ENCODE data around the gene FOXG1. TPM values are rescaled to one million over a fixed set of nuclear protein-coding genes. Genes with fewer than 3 reads are reported as not detected.
A peak's percentile ranks its signal among the peaks of the same experiment; 100 is the strongest.

The FOXG1 gene
- total and polyA plus RNA-seq, 2 of the 4 experiments (the other 2 are of a cell fraction), result not detected

DNA sequence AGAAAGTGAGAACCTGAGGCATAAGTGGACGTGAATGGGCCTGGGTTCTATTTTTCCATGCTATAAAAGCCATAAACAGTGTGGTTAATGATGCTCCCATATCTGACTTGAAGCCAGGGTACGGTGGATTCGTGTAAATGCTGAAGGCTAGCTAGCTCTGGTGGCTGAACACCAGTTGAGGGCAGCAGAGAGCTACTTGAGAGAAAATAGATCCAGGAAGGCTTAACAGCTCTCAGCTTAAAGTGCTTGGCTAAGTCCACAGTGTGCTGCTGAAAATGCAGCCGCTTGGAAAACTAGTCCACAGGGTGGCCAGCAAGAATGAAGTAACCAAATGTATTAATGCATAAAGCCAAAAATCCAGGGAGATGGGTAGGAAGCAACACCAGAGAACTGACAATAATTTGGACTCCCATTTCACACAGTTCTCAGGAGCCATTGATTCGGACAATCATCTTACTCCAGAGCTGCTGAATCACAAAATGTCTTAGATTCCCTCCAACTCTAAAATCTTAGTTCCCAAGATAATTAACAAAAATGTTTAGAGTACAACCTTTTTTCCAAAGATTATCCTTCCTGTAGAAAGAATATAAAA is 15.0 kb upstream of the FOXG1 start:
- Histone ChIP-seq H3K27me3 (ENCODE audit: control insufficient read depth, insufficient read depth, low read length) (peaks cover 21% of the 10 kb centered on the region), H3K79me1 (ENCODE audit: low read depth in 1 of 2, low read length in 2 of 2) (no peaks in the 10 kb centered on the region), H4K5ac (ENCODE audit: low read depth, low read length) (no peak overlapping the region), H2AK5ac (ENCODE audit: low read depth, low read length) (no peak overlapping the region), H3K56ac (ENCODE audit: extremely low read depth, insufficient read depth, low read length) (no peak overlapping the region), H4K20me1 (ENCODE audit: insufficient read depth, low read length) (no peaks in the 10 kb centered on the region), H3K18ac (ENCODE audit: low read depth, low read length) (no peak overlapping the region), H3K4me2 (ENCODE audit: low read depth, low read length) (no peak overlapping the region), H3K4me3 (ENCODE audit: insufficient read depth, low read depth, low read length) (no peak overlapping the region), H4K91ac (ENCODE audit: insufficient read depth, low read depth, low read length) (no peak overlapping the region), H3K14ac (replicated peaks; ENCODE audit: low read depth, low read length) (no peak overlapping the region), H3K36me3 (ENCODE audit: control insufficient read depth, insufficient read depth, low read length) (no peaks in the 10 kb centered on the region), H2BK120ac (ENCODE audit: low read depth, low read length) (no peak overlapping the region), H3K9me1 (ENCODE audit: insufficient read depth, low read length) (no peaks in the 10 kb centered on the region), H2BK20ac (ENCODE audit: low read depth, low read length) (no peak overlapping the region), H4K8ac (ENCODE audit: low read depth in 2 of 2, low read length in 2 of 2) (no peak overlapping the region), H3K9ac (ENCODE audit: low read depth, low read length) (no peak overlapping the region), H3K23ac (ENCODE audit: low read depth, low read length) (no peak overlapping the region), H3K27ac (ENCODE audit: insufficient read depth, low read length) (no peak overlapping the region), H2AFZ (replicated peaks; ENCODE audit: low read length, poor library complexity) (no peak overlapping the region), H3K4ac (ENCODE audit: low read depth, low read length) (no peak overlapping the region), H2BK5ac (ENCODE audit: low read depth, low read length, poor library complexity, severe bottlenecking) (no peak overlapping the region), H2BK15ac (ENCODE audit: low read depth, low read length) (no peak overlapping the region), H3K9me3 (ENCODE audit: control insufficient read depth, insufficient read depth, low read length) (no peaks in the 10 kb centered on the region), H3K4me1 (ENCODE audit: control insufficient read depth, insufficient read depth, low read length) (no peaks in the 10 kb centered on the region), H2AK9ac (replicated peaks; ENCODE audit: low read depth, low read length, poor library complexity) (no peak overlapping the region)
- intact Hi-C loops (cut with micrococcal nuclease) (loop anchor here (5.0 to 10.0 kb wide), 2 partner anchors 266 to 1173 kb away; partner anchors contain the start of gene PRKD1), in situ Hi-C loops (cut with MboI; ENCODE audit: low sequenced_read_pairs) (loop anchor here (10.0 to 25.0 kb wide), 2 partner anchors 1261 to 1463 kb away; no protein-coding TSS in a partner anchor), dilution Hi-C loops (cut with HindIII; ENCODE audit: low sequenced_read_pairs, unreplicated experiment) (loop anchor here (10.0 kb wide), 1 partner anchor 783 kb away; no protein-coding TSS in a partner anchor)
- peak; percentile 49 for DNase-seq
- ChIA-PET CTCF (interaction anchor here (0.8 to 1.3 kb wide), 3 partner anchors 10 to 1519 kb away, joined by 3 to 6 read pairs (median 3); no protein-coding TSS in a partner anchor), POLR2A (ENCODE audit: unreplicated experiment) (no interaction called here)
- no TSS peak for BruUV-seq (replicated peaks)
- ATAC-seq (ENCODE audit: low read depth), result peak; percentile 85
- WGBS, 2 experiments (ENCODE audit: extremely low coverage in 2 of 2, insufficient read length in 1 of 2), result 23% methylated on average over 4 of the region's 5 CpGs; no CpG with 5 or more reads in 1 of the 2 experiments
- TF ChIP-seq MXI1 (IDR thresholded peaks at IDR 0.05; ENCODE audit: borderline replicate concordance, low read depth, low read length) (no peak), RAD21 (IDR thresholded peaks at IDR 0.05; ENCODE audit: low read length) (peak; percentile 61), RFX5 (IDR thresholded peaks at IDR 0.05; ENCODE audit: low read depth, low read length) (no peak), FOS (IDR thresholded peaks at IDR 0.05; ENCODE audit: low read depth, low read length) (no peak), BHLHE40 (IDR thresholded peaks at IDR 0.05; ENCODE audit: low read depth, low read length) (no peak), NFE2L2 (IDR thresholded peaks at IDR 0.05; ENCODE audit: low read depth, low read length) (no peak), RCOR1 (IDR thresholded peaks at IDR 0.05; ENCODE audit: insufficient replicate concordance, low read length) (no peak), POLR2A (IDR thresholded peaks at IDR 0.05; ENCODE audit: low read depth, low read length) (no peak), MAFK (IDR thresholded peaks at IDR 0.05; ENCODE audit: low read depth, low read length) (no peak), MAZ (IDR thresholded peaks at IDR 0.05; ENCODE audit: borderline replicate concordance, low read depth, low read length) (no peak), CHD1 (IDR thresholded peaks at IDR 0.05; ENCODE audit: low read depth, low read length) (no peak), SMC3 (IDR thresholded peaks at IDR 0.05; ENCODE audit: low read depth, low read length) (peak; percentile 41)
- TF ChIP-seq, protein P1, sequence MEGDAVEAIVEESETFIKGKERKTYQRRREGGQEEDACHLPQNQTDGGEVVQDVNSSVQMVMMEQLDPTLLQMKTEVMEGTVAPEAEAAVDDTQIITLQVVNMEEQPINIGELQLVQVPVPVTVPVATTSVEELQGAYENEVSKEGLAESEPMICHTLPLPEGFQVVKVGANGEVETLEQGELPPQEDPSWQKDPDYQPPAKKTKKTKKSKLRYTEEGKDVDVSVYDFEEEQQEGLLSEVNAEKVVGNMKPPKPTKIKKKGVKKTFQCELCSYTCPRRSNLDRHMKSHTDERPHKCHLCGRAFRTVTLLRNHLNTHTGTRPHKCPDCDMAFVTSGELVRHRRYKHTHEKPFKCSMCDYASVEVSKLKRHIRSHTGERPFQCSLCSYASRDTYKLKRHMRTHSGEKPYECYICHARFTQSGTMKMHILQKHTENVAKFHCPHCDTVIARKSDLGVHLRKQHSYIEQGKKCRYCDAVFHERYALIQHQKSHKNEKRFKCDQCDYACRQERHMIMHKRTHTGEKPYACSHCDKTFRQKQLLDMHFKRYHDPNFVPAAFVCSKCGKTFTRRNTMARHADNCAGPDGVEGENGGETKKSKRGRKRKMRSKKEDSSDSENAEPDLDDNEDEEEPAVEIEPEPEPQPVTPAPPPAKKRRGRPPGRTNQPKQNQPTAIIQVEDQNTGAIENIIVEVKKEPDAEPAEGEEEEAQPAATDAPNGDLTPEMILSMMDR (conservative IDR thresholded peaks at IDR 0.05; ENCODE audit: low read depth, low read length), result peak; percentile 63
- TF ChIP-seq, protein P2, sequence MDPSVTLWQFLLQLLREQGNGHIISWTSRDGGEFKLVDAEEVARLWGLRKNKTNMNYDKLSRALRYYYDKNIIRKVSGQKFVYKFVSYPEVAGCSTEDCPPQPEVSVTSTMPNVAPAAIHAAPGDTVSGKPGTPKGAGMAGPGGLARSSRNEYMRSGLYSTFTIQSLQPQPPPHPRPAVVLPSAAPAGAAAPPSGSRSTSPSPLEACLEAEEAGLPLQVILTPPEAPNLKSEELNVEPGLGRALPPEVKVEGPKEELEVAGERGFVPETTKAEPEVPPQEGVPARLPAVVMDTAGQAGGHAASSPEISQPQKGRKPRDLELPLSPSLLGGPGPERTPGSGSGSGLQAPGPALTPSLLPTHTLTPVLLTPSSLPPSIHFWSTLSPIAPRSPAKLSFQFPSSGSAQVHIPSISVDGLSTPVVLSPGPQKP (IDR thresholded peaks at IDR 0.05; ENCODE audit: borderline replicate concordance, low read depth, low read length), result no peak
